IPS-18c (cell line): ENCODE measurements around the gene KCNAB2.
"Not testable (repeated sequence)": the region's sequence is repeated elsewhere in the genome, so short reads cannot be mapped to it uniquely, and the experiment has no call there.

ENCODE experiments used
- H3K4me3 ChIP-seq: 2 replicates; pipeline ENCODE4 v1.7.0; 2013; ENCODE audit warnings: low read depth, mild to moderate bottlenecking, low read length, moderate library complexity; ENCODE audit not compliant: insufficient read depth
- H3K9me3 ChIP-seq: one replicate; pipeline ENCODE4 v1.6.1; 2013; ENCODE audit warnings: mild to moderate bottlenecking, low read length, moderate library complexity; ENCODE audit not compliant: control insufficient read depth, insufficient read depth

KCNAB2 gene

GRCh38 chr1:6065093-6065858 lies 19.6 kb downstream of the KCNAB2 start:
- H3K4me3 ChIP-seq: no peak overlapping the region
- H3K9me3 ChIP-seq: no peaks in the 10 kb centered on the region

DNA sequence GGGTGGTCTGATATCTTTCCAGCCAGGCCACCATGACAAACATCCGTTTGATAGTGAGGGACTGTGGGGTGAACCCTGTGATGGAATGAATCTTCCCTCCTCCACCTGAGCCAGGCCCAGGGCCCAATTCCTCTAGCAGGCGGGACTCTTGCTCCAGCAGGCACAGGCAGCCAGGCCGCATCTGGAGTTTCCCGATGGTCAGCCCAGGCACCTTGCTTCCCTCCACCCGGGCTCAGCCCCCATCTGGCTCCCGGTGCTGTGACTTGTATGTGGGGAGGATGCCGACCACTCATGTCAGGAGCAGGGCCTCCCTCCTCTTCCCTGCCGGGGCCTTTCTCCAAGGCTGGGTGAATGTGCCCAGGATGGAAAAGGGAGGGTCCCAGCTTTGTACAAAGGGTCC lies 21.0 kb downstream of the KCNAB2 start:
- Histone ChIP-seq H3K4me3 (no peak overlapping the region), H3K9me3 (no peaks in the 10 kb centered on the region)

- H3K9me3 ChIP-seq: no peaks in the 10 kb centered on the region
- no peak overlapping the region for H3K4me3 ChIP-seq
Measured at GRCh38 chr1:6068073-6068472, 22.4 kb downstream of the KCNAB2 start.

- H3K9me3 ChIP-seq: no peaks in the 10 kb centered on the region
- H3K4me3 ChIP-seq: no peak overlapping the region
Measured at GRCh38 chr1:6068932-6069331, 23.2 kb downstream of the KCNAB2 start.

DNA sequence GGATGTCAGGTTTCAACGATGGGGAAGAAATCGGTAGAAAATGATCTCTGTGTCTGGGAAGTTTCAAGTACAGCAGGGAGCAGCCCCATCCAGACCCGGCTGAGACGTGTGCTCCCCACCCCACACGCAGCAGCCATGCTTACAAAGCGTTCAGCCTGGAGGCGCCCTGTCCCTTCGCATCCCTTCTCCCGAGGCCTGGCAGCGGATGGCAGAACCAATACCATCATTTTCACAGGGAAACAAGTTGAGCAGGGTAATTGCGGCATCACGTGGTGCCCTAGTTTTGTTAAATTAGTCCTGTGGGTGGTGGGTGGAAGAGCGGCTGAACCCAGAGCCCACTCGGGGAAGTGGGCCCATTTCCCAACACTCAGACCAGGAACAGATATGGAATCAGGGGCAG lies 23.9 kb downstream of the KCNAB2 start:
- no peaks in the 10 kb centered on the region for H3K9me3 ChIP-seq
- H3K4me3 ChIP-seq: no peak overlapping the region

- Histone ChIP-seq H3K9me3 (no peaks in the 10 kb centered on the region), H3K4me3 (no peak overlapping the region)
Measured at GRCh38 chr1:6070450-6070974, 24.8 kb downstream of the KCNAB2 start.

GRCh38 chr1:6071219-6071618 lies 25.5 kb downstream of the KCNAB2 start:
- no peak overlapping the region for H3K4me3 ChIP-seq

GRCh38 chr1:6072774-6073479 lies 27.2 kb downstream of the KCNAB2 start:
- Histone ChIP-seq H3K4me3 (no peak overlapping the region), H3K9me3 (peaks cover 1% of the 10 kb centered on the region)

More at GRCh38 chr1:6071219-6071618, 25.5 kb downstream of the KCNAB2 start:
- H3K9me3 ChIP-seq: no peaks in the 10 kb centered on the region

DNA sequence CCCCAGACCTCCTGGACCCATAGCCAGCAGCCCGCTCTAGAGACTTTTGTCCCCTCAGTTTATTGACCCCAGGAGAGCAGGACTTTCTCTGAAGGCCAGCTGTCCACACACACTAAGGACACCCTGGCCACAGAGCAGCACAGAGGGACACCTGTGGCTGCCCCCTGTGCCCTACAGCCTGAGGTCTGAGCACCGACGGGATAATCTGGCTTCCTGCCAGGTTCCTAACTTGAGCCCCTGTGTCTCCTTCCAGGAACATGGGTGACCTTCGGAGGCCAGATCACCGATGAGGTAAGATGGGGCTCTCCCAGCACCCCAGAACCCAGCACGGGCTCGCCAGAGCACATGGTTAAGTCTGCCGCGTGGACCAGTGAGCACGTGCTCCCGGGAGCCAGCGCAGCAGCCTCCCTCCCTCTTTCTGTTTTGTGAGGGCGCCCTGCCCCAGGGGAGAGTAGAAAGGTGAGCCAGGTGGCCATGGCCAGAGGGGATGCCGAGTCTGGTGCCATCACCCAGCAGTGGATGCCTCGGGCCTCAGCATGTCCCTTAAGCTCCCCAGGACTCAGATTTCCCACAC lies 27.9 kb downstream of the KCNAB2 start:
- Histone ChIP-seq H3K9me3 (peaks cover 2% of the 10 kb centered on the region), H3K4me3 (no peak overlapping the region)

GRCh38 chr1:6074192-6074901 lies 28.7 kb downstream of the KCNAB2 start:
- Histone ChIP-seq H3K9me3 (peaks cover 2% of the 10 kb centered on the region), H3K4me3 (no peak overlapping the region)

- H3K4me3 ChIP-seq: no peak overlapping the region
- peaks cover 2% of the 10 kb centered on the region for H3K9me3 ChIP-seq
Measured at GRCh38 chr1:6075748-6076147, 30.1 kb downstream of the KCNAB2 start.

GRCh38 chr1:6077061-6077460 lies 31.4 kb downstream of the KCNAB2 start:
- H3K4me3 ChIP-seq, H3K9me3 ChIP-seq: not testable (repeated sequence)

GRCh38 chr1:6077506-6077905 lies 31.8 kb downstream of the KCNAB2 start:
- H3K9me3 ChIP-seq: peaks cover 2% of the 10 kb centered on the region
- no peak overlapping the region for H3K4me3 ChIP-seq

DNA sequence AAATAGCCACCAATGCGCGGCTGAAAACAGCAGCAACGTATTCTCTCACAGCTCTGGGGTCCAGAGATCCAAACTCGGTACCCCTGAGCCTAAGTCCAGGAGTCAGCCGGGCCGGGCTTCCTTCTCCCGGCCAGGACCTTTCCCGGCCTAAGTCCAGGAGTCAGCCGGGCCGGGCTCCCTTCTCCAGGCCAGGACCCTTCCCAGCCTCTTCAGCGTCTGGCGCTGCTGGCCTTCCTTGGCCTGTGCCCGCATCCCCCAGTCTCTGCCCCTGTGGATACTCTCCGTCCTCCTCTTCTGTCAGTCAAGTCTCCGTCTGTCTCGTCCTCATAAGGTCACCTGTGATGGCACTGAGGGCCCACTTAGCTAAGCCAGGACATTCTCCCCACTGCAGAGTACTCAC lies 32.2 kb downstream of the KCNAB2 start:
- H3K9me3 ChIP-seq: peaks cover 2% of the 10 kb centered on the region
- H3K4me3 ChIP-seq: no peak overlapping the region

DNA sequence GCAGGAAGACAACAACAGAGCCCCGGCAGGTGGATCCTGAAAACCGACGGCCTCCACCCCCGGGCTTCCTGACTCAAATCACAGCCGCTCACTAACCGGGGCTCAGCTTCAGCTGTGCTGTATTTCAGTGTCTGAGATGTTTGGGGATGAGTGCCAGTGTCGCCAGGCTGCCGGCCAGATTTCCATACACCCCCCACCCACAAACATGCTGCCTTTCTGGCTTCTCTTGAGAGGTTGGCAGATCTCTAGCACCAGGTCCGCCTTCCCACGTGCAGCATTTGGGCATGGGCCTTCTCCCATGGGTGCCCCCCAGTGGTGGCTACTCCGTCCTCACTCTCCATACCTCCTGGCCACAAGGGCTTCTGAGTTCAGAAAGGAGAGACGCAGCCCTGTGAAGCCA lies 34.8 kb downstream of the KCNAB2 start:
- peaks cover 2% of the 10 kb centered on the region for H3K9me3 ChIP-seq
- H3K4me3 ChIP-seq: no peak overlapping the region

DNA sequence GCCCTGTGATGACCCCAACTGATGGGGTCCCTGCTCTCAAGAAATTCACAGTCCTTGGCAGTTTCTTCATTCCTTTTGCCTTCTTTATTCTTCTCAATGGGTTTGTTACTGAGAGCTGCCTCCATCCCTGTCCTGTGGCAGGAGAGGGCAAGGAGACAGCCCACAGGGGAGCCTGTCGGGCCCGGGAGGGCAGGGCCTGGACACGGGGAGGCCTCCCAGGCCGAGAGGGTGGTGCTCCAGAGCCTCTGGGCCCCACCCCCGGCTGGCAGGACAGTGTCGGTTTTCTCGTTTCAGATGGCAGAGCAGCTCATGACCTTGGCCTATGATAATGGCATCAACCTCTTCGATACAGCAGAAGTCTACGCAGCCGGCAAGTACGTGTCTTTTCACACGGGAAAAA lies 36.2 kb downstream of the KCNAB2 start:
- Histone ChIP-seq H3K9me3 (peaks cover 2% of the 10 kb centered on the region), H3K4me3 (no peak overlapping the region)

- Histone ChIP-seq H3K9me3 (peaks cover 2% of the 10 kb centered on the region), H3K4me3 (no peak overlapping the region)
Measured at GRCh38 chr1:6082430-6082971, 36.8 kb downstream of the KCNAB2 start.
